NAMALWA (cell line): ENCODE measurements around the gene CAPN5.
"Not testable (repeated sequence)": the region's sequence is repeated elsewhere in the genome, so short reads cannot be mapped to it uniquely, and the experiment has no call there.

Experiments used
- DNase-seq: peaks from one replicate; pipeline ENCODE4 v3.0.0-alpha.2; 2015; ENCODE audit warnings: low spot score

CAPN5 gene

GRCh38 chr11:77044356-77044755 lies 22.4 kb upstream of the CAPN5 start:
- no peak for DNase-seq

GRCh38 chr11:77044886-77045285 lies 21.9 kb upstream of the CAPN5 start:
- DNase-seq = no peak

- DNase-seq = peak; percentile 34
These were observed 20.7 kb upstream of the CAPN5 start for GRCh38 chr11:77046060-77046501.

- DNase-seq = peak; percentile 98
These were observed 19.5 kb upstream of the CAPN5 start for GRCh38 chr11:77047007-77047927.

- DNase-seq = peak; percentile 15
These were observed 18.8 kb upstream of the CAPN5 start for GRCh38 chr11:77047928-77048446.

GRCh38 chr11:77049026-77049425 lies 17.7 kb upstream of the CAPN5 start:
- DNase-seq = no peak

- DNase-seq = no peak
These were observed 15.3 kb upstream of the CAPN5 start for GRCh38 chr11:77051511-77051910.

- no peak for DNase-seq
These were observed 14.3 kb upstream of the CAPN5 start for GRCh38 chr11:77052518-77052917.

GRCh38 chr11:77053217-77054015 lies 13.4 kb upstream of the CAPN5 start:
- DNase-seq = no peak

GRCh38 chr11:77054084-77054483 lies 12.7 kb upstream of the CAPN5 start:
- no peak for DNase-seq

- DNase-seq = no peak
These were observed 11.6 kb upstream of the CAPN5 start for GRCh38 chr11:77055101-77055561.

GRCh38 chr11:77055913-77056312 lies 10.9 kb upstream of the CAPN5 start:
- no peak for DNase-seq

GRCh38 chr11:77056814-77057402 lies 9.9 kb upstream of the CAPN5 start:
- no peak for DNase-seq

GRCh38 chr11:77057938-77058474 lies 8.8 kb upstream of the CAPN5 start:
- no peak for DNase-seq

- DNase-seq = no peak
These were observed 7.9 kb upstream of the CAPN5 start for GRCh38 chr11:77058900-77059299.

GRCh38 chr11:77059806-77060205 lies 7.0 kb upstream of the CAPN5 start:
- no peak for DNase-seq

GRCh38 chr11:77060234-77060633 lies 6.5 kb upstream of the CAPN5 start:
- no peak for DNase-seq

GRCh38 chr11:77061258-77061657 lies 5.5 kb upstream of the CAPN5 start:
- DNase-seq = not testable (repeated sequence)

- no peak for DNase-seq
These were observed 3.8 kb upstream of the CAPN5 start for GRCh38 chr11:77062924-77063323.

- no peak for DNase-seq
These were observed 3.4 kb upstream of the CAPN5 start for GRCh38 chr11:77063407-77063806.

- no peak for DNase-seq
These were observed 2.9 kb upstream of the CAPN5 start for GRCh38 chr11:77063861-77064260.

GRCh38 chr11:77064648-77065217 lies 2.0 kb upstream of the CAPN5 start:
- no peak for DNase-seq
